ENCODE measurements around the gene FGF14. TPM values are rescaled to one million over a fixed set of nuclear protein-coding genes. Genes with fewer than 3 reads are reported as not detected.

Gene FGF14
- total RNA-seq, 1 donor from 2014 or later: 2.0 TPM

- no peak for TF ChIP-seq CTCF (IDR thresholded peaks at IDR 0.05)
- H3K36me3 ChIP-seq: no peaks in the 10 kb centered on the region
- H3K9me3 ChIP-seq: no peaks in the 10 kb centered on the region
- H3K27me3 ChIP-seq: no peaks in the 10 kb centered on the region
- no peaks in the 10 kb centered on the region for H3K4me1 ChIP-seq
- H3K27ac ChIP-seq: no peak overlapping the region
- no peak overlapping the region for H3K4me3 ChIP-seq
- no peak for DNase-seq
- intact Hi-C loops (cut with DNase I): no loop called here
- ATAC-seq: no peak
Observed at GRCh38 chr13:102172406-102172805, 229.4 kb downstream of the FGF14 start.

- Histone ChIP-seq H3K27ac (no peak overlapping the region), H3K27me3 (no peaks in the 10 kb centered on the region), H3K4me3 (no peak overlapping the region), H3K36me3 (no peaks in the 10 kb centered on the region), H3K4me1 (no peaks in the 10 kb centered on the region), H3K9me3 (no peaks in the 10 kb centered on the region)
- intact Hi-C loops (cut with DNase I): no loop called here
- no peak for TF ChIP-seq CTCF (IDR thresholded peaks at IDR 0.05)
- DNase-seq: no peak
- ATAC-seq: no peak
Observed at GRCh38 chr13:102170305-102170704, 231.5 kb downstream of the FGF14 start.

GRCh38 chr13:102169471-102170015, 232.3 kb downstream of the FGF14 start:
- ATAC-seq (no peak), DNase-seq (no peak)
- no peaks in the 10 kb centered on the region for H3K36me3 ChIP-seq
- no peaks in the 10 kb centered on the region for H3K27me3 ChIP-seq
- H3K9me3 ChIP-seq: no peaks in the 10 kb centered on the region
- no peak for TF ChIP-seq CTCF (IDR thresholded peaks at IDR 0.05)
- no peak overlapping the region for H3K27ac ChIP-seq
- intact Hi-C loops (cut with DNase I): no loop called here
- no peak overlapping the region for H3K4me3 ChIP-seq
- no peaks in the 10 kb centered on the region for H3K4me1 ChIP-seq

DNA sequence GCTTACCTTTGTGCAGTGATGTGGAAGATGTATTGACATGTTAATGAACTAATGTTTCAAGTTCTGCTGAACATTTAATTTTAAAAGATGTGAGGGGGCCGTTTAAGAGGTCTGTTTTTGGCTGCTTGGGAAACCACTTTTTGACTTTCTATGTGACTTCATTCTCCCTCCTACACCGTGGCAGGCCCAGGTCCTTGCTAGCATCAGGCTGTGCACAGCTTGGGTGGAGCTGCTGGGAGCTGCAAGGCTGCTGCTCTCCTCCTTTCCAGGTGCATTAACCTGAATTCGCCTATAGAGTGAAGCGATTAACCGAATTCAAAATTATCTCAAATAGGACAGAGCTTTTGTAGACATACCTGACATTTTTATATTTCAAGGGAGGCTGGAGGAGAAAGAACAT, 249.1 kb downstream of the FGF14 start:
- ATAC-seq (no peak), DNase-seq (no peak)
- TF ChIP-seq CTCF (IDR thresholded peaks at IDR 0.05): no peak
- H3K36me3 ChIP-seq: no peaks in the 10 kb centered on the region
- intact Hi-C loops (cut with DNase I): no loop called here
- no peaks in the 10 kb centered on the region for H3K27me3 ChIP-seq
- H3K9me3 ChIP-seq: no peaks in the 10 kb centered on the region
- H3K4me3 ChIP-seq: no peak overlapping the region
- H3K4me1 ChIP-seq: no peaks in the 10 kb centered on the region
- H3K27ac ChIP-seq: no peak overlapping the region

DNA sequence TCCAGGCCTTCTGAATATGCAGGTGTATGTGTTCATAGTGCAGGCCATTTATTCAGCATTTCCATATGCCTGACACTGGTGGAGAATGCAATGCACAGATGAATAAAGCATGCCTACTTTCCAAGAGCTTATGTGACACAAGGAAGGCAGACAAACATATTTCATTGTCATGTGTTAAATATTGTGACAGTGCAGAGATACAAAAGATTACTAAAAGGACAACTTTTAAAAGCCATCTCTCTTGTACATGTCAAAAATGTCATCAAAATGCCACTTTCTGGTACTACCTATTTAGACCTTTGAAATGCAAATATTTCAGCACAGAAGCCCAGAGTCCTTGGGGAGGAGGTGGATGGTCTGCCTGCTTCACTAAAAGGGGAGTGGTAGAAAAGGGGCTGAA, 254.5 kb downstream of the FGF14 start:
- intact Hi-C loops (cut with DNase I): no loop called here
- Histone ChIP-seq H3K36me3 (no peaks in the 10 kb centered on the region), H3K4me3 (no peak overlapping the region), H3K4me1 (no peaks in the 10 kb centered on the region), H3K27ac (no peak overlapping the region), H3K9me3 (no peaks in the 10 kb centered on the region), H3K27me3 (no peaks in the 10 kb centered on the region)
- ATAC-seq (no peak), DNase-seq (no peak)
- no peak for TF ChIP-seq CTCF (IDR thresholded peaks at IDR 0.05)

GRCh38 chr13:102145750-102146149, 256.1 kb downstream of the FGF14 start:
- no peak overlapping the region for H3K4me3 ChIP-seq
- no peaks in the 10 kb centered on the region for H3K4me1 ChIP-seq
- H3K27me3 ChIP-seq: no peaks in the 10 kb centered on the region
- DNase-seq (no peak), ATAC-seq (no peak)
- TF ChIP-seq CTCF (IDR thresholded peaks at IDR 0.05): no peak
- no peak overlapping the region for H3K27ac ChIP-seq
- H3K36me3 ChIP-seq: no peaks in the 10 kb centered on the region
- intact Hi-C loops (cut with DNase I): no loop called here
- no peaks in the 10 kb centered on the region for H3K9me3 ChIP-seq
